Small intestine (tissue), 7 donors: ENCODE data around the gene PIK3R3. TPM values are rescaled to one million over a fixed set of nuclear protein-coding genes. Genes with fewer than 3 reads are reported as not detected.

Experiments
- DNase-seq, 2 donors: peaks; one replicate each; pipeline versions ENCODE4 v3.0.0 to v3.0.0-alpha.2; 2013
- FAIRE-seq: peaks from 2 replicates; lab custom pipeline; 2012; peaks lifted over from hg19 to GRCh38; lab: Jason Lieb, UNC
- H3K27ac ChIP-seq, 3 donors: one replicate each; pipeline ENCODE4 v1.5.1; 2013; ENCODE audit warnings: low read length in 2 of 3, mild to moderate bottlenecking in 2 of 3, control low read depth in 1 of 3, inconsistent platforms in 1 of 3, low read depth in 1 of 3, moderate library complexity in 1 of 3
- H3K27me3 ChIP-seq, 3 donors: one replicate each; pipeline ENCODE4 v1.6.1; 2013; ENCODE audit warnings: low read length in 3 of 3, inconsistent platforms in 1 of 3; ENCODE audit not compliant: control insufficient read depth in 3 of 3, insufficient read depth in 3 of 3
- H3K36me3 ChIP-seq, 3 donors: one replicate each; pipeline ENCODE4 v1.6.1; 2013; ENCODE audit warnings: low read length in 3 of 3, inconsistent platforms in 1 of 3, low read depth in 1 of 3, mild to moderate bottlenecking in 1 of 3, moderate library complexity in 1 of 3; ENCODE audit not compliant: control insufficient read depth in 3 of 3, insufficient read depth in 2 of 3
- H3K4me1 ChIP-seq, 3 donors: one replicate each; pipeline ENCODE4 v1.6.1; 2013; ENCODE audit warnings: low read length in 2 of 3, inconsistent platforms in 1 of 3, low read depth in 1 of 3, mild to moderate bottlenecking in 1 of 3, moderate library complexity in 1 of 3; ENCODE audit not compliant: control insufficient read depth in 3 of 3, insufficient read depth in 2 of 3
- H3K4me3 ChIP-seq, 3 donors: one replicate each; pipeline ENCODE4 v1.5.1; 2013; ENCODE audit warnings: low read length in 3 of 3, control low read depth in 1 of 3, inconsistent platforms in 1 of 3, low read depth in 1 of 3, mild to moderate bottlenecking in 1 of 3, moderate library complexity in 1 of 3
- H3K9me3 ChIP-seq, 2 donors: one replicate each; pipeline ENCODE4 v1.6.1; 2013; ENCODE audit warnings: low read depth in 1 of 2, low read length in 1 of 2; ENCODE audit not compliant: control insufficient read depth in 2 of 2, insufficient read depth in 1 of 2
- WGBS, 3 donors: extraction: QIAGEN DNeasy Blood & Tissue Kit; methylation state at CpG; one replicate each; pipeline ENCODE4 v1.1.7; 2013; 5-methylcytosine and 5-hydroxymethylcytosine counted together
- polyA plus RNA-seq, 4 donors: library from polyadenylated mRNA; stranded (reverse) in 3 of 4; unstranded in 1 of 4; fragments of 200-250 nt in 3 of 4; fragments of 120-200 nt in 1 of 4; gene quantifications; one replicate each; pipeline versions ENCODE4 v1.2.1 to v1.2.3, GENCODE V29; 2013
- donor health status: healthy with polysubstance abuse.
- donor health status: control.
- donor health status: control.
- donor health status: Bipolar disorder and iron deficiency.
- donor health status: healthy.

Gene PIK3R3
- polyA plus RNA-seq, 4 donors, result 1.6 to 13.5 (median 3.6) TPM

GRCh38 chr1:46166521-46167462 is 34.4 kb upstream of the PIK3R3 start:
- peak in 1 of 2 donors; percentile 60 for DNase-seq
- Histone ChIP-seq H3K4me3 (peak overlapping the region in 2 of 3 donors; percentile 48 to 52), H3K4me1 (peaks cover 0 to 7% (median 0%) of the 10 kb centered on the region in 3 donors), H3K36me3 (peaks cover 0 to 2% (median 0%) of the 10 kb centered on the region in 3 donors), H3K27me3 (peaks cover 0 to 23% (median 0%) of the 10 kb centered on the region in 3 donors), H3K27ac (peak overlapping the region; percentile 11 to 56 (median 15)), H3K9me3 (no peaks in the 10 kb centered on the region)
- no peak for FAIRE-seq
- WGBS, 3 donors, result 9 to 17% (median 14%) methylated on average over 43 to 47 of the region's 47 CpGs

DNA sequence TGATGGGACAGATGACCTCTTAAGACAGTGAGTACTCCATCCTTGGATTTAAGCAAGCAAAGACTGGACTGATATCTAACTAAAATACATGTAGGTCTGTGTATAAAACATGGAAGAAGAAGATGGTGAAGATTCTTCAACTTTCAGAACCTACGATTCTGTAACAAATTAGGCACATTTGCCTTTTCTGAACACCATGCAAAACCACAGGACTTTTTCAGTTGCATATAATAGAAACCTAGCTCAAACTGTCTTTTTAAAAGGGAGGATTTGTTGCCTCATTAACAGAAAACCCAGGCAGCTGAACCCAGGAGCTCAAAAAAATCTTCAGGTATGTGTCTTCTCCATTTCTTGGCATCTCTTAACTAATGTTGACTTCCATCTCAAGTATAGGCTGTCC is 27.8 kb upstream of the PIK3R3 start:
- no peaks in the 10 kb centered on the region for H3K9me3 ChIP-seq
- H3K36me3 ChIP-seq, result no peaks in the 10 kb centered on the region
- no peak overlapping the region for H3K4me3 ChIP-seq
- H3K27me3 ChIP-seq, result peaks cover 0 to 6% (median 0%) of the 10 kb centered on the region in 3 donors
- DNase-seq, result no peak
- FAIRE-seq, result no peak
- H3K27ac ChIP-seq, result no peak overlapping the region
- H3K4me1 ChIP-seq, result no peaks in the 10 kb centered on the region
- WGBS, 3 donors, result 77 to 93% (median 78%) methylated on average over 1 of the region's 1 CpG

- Histone ChIP-seq H3K27me3 (peaks cover 0 to 6% (median 0%) of the 10 kb centered on the region in 3 donors), H3K4me1 (no peaks in the 10 kb centered on the region), H3K36me3 (no peaks in the 10 kb centered on the region), H3K27ac (no peak overlapping the region), H3K9me3 (no peaks in the 10 kb centered on the region), H3K4me3 (no peak overlapping the region)
- FAIRE-seq (no peak), DNase-seq (no peak)
- 64 to 78% (median 64%) methylated on average over 3 of the region's 3 CpGs for WGBS, 3 donors
Measured at GRCh38 chr1:46159516-46159915, 27.1 kb upstream of the PIK3R3 start.

DNA sequence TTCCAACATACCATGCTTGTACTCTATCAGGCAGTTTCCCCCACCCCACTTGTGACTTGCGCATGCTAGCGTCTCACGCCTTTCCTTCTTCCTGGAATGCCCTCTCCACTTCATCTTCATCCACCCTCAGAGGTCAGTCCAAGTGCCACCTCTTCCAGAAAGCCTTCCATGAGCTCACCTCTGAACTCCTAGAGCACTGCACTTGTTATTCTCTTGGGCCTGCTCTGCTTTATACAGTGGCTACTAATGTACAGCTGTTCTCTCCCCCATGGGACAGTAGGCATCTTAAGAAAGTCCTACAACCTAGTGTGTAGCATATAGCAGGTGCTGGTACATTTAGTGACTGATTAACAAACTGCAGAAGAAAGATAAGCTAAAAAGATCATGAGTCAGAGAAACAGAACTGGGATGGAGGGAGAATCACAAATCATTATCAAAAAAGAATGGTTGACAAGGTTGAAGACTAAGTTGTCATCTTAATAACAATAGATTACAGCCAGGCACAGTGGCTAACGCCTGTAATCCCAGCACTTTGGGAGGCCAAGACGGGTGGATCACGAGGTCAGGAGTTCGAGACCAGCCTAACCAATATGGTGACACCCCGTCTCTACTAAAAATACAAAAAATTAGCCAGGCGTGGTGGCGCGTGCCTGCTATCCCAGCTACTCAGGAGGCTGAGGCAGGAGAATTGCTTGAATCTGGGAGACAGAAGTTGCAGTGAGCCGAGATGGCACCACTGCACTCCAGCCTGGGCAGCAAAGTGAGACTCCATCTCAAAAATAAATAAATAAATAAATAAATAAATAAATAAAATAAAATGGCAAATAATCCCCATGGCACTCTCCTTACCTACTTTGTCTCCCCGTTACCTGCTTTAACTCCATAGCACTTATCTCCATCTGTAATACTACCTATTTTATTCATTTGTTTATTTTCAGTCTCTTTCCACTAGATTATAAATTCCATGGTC is 26.2 kb upstream of the PIK3R3 start:
- Histone ChIP-seq H3K36me3 (no peaks in the 10 kb centered on the region), H3K4me1 (no peaks in the 10 kb centered on the region), H3K27me3 (peaks cover 0 to 3% (median 0%) of the 10 kb centered on the region in 3 donors), H3K27ac (no peak overlapping the region), H3K9me3 (no peaks in the 10 kb centered on the region), H3K4me3 (no peak overlapping the region)
- FAIRE-seq, result no peak
- WGBS, 3 donors, result 84 to 91% (median 88%) methylated on average over 13 of the region's 13 CpGs
- peak in 1 of 2 donors; percentile 8 for DNase-seq

DNA sequence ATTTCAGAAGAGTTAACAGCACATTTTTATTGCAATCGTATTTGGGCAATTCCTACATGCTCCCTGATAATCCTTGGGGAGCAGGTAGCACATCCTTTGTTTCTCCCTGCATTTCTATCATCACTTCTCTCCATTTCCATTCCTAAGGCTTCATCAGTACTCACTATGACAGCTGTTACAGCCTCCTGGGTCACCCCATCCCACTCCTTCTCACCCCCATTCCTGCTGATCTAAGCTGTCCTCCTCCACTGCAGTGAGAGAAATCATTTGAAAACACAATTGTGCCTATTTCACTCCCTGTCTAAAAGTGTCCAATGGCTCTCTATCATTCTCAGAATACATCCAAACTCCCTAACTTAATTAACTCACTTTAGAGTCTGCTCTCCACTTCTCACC is 25.5 kb upstream of the PIK3R3 start:
- no peak overlapping the region for H3K27ac ChIP-seq
- no peak overlapping the region for H3K4me3 ChIP-seq
- H3K9me3 ChIP-seq, result no peaks in the 10 kb centered on the region
- no peaks in the 10 kb centered on the region for H3K36me3 ChIP-seq
- no peaks in the 10 kb centered on the region for H3K27me3 ChIP-seq
- DNase-seq (no peak), FAIRE-seq (no peak)
- WGBS, 3 donors, result 83 to 94% (median 86%) methylated on average over 1 of the region's 1 CpG
- H3K4me1 ChIP-seq, result no peaks in the 10 kb centered on the region

DNA sequence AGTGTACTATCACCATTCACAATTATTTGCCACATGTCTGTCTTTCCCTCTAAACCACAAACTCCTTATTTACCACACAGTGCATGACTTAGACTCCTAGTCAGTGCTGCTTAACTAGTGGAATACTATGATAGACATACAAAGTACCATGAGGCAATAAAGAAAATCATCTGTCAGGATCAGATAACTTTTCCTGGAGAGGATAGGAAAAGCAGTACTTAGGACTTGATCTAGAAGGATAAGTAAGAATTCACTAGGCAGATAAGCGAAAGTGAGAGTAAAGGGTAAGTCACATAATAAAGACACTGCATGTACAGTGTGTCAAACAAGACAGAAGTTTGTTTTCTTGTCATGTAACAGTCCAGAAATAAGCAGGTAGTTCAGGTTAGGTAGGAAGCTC is 21.3 kb upstream of the PIK3R3 start:
- 88 to 97% (median 94%) methylated on average over 1 of the region's 1 CpG for WGBS, 3 donors
- Histone ChIP-seq H3K36me3 (no peaks in the 10 kb centered on the region), H3K9me3 (no peaks in the 10 kb centered on the region), H3K27me3 (no peaks in the 10 kb centered on the region), H3K27ac (no peak overlapping the region), H3K4me1 (no peaks in the 10 kb centered on the region), H3K4me3 (no peak overlapping the region)
- no peak for DNase-seq
- FAIRE-seq, result no peak

- no peaks in the 10 kb centered on the region for H3K27me3 ChIP-seq
- FAIRE-seq (no peak), DNase-seq (no peak)
- no peaks in the 10 kb centered on the region for H3K9me3 ChIP-seq
- WGBS, 3 donors, result 95 to 100% (median 97%) methylated on average over 1 of the region's 1 CpG
- no peak overlapping the region for H3K27ac ChIP-seq
- no peaks in the 10 kb centered on the region for H3K4me1 ChIP-seq
- H3K4me3 ChIP-seq, result no peak overlapping the region
- no peaks in the 10 kb centered on the region for H3K36me3 ChIP-seq
Measured at GRCh38 chr1:46153228-46153627, 20.8 kb upstream of the PIK3R3 start.

GRCh38 chr1:46152016-46152415 is 19.6 kb upstream of the PIK3R3 start:
- DNase-seq, result no peak
- no peaks in the 10 kb centered on the region for H3K36me3 ChIP-seq
- 89 to 97% (median 90%) methylated on average over 3 of the region's 3 CpGs for WGBS, 3 donors
- H3K4me1 ChIP-seq, result no peaks in the 10 kb centered on the region
- no peak overlapping the region for H3K27ac ChIP-seq
- H3K4me3 ChIP-seq, result no peak overlapping the region
- no peaks in the 10 kb centered on the region for H3K27me3 ChIP-seq
- no peak for FAIRE-seq
- H3K9me3 ChIP-seq, result no peaks in the 10 kb centered on the region
